H1 (cell line): ENCODE data around the gene MS4A5. TPM values are rescaled to one million over a fixed set of nuclear protein-coding genes. Genes with fewer than 3 reads are reported as not detected.

Source experiments
- CTCF ChIA-PET: fragments of 300-600 bp; sonication (Branson Sonifier 250); formaldehyde crosslinking; loops from one replicate; lab custom pipeline; 2021; ENCODE audit not compliant: partially characterized antibody; lab: Charles Lee
- POLR2A ChIA-PET: fragments of 300-600 bp; sonication (Branson Sonifier 250); formaldehyde crosslinking; loops from one replicate; lab custom pipeline; 2021; ENCODE audit warnings: inconsistent platforms; ENCODE audit not compliant: partially characterized antibody; lab: Charles Lee
- DNase-seq, 2 experiments: peaks; one replicate each; pipeline versions ENCODE4 v3.0.0 to v3.0.0-alpha.2; 2010 to 2022; ENCODE audit warnings: low spot score in 2 of 2, low read depth in 1 of 2, mixed read lengths in 1 of 2
- FAIRE-seq: peaks from 2 replicates; lab custom pipeline; 2011; peaks lifted over from hg19 to GRCh38; lab: Jason Lieb, UNC
- H2AFZ ChIP-seq: 2 replicates; pipeline ENCODE4 v1.8.1; 2012; ENCODE audit warnings: low read length, inconsistent platforms
- H2AK5ac ChIP-seq: 2 replicates; pipeline ENCODE4 v1.6.1; 2013; ENCODE audit warnings: low read depth, low read length
- H2BK120ac ChIP-seq: replicated peaks from 2 replicates; pipeline ENCODE3; 2013; ENCODE audit warnings: low read depth, low read length, inconsistent platforms
- H2BK12ac ChIP-seq: 2 replicates; pipeline ENCODE4 v1.6.1; 2013; ENCODE audit warnings: low read depth, low read length
- H2BK15ac ChIP-seq: 2 replicates; pipeline ENCODE4 v1.6.1; 2013; ENCODE audit warnings: low read length
- H2BK20ac ChIP-seq: 2 replicates; pipeline ENCODE4 v1.6.1; 2013; ENCODE audit warnings: low read length
- H2BK5ac ChIP-seq: 2 replicates; pipeline ENCODE4 v1.6.1; 2013; ENCODE audit warnings: low read depth, low read length
- H3K14ac ChIP-seq: 2 replicates; pipeline ENCODE4 v1.6.1; 2013; ENCODE audit warnings: inconsistent platforms; ENCODE audit not compliant: insufficient read length
- H3K18ac ChIP-seq: 2 replicates; pipeline ENCODE4 v1.6.1; 2013; ENCODE audit warnings: low read length; ENCODE audit errors: extremely low read depth
- H3K23ac ChIP-seq: 2 replicates; pipeline ENCODE4 v1.6.1; 2013; ENCODE audit warnings: inconsistent platforms; ENCODE audit not compliant: insufficient read length
- H3K23me2 ChIP-seq: 2 replicates; pipeline ENCODE4 v1.6.1; 2013; ENCODE audit warnings: low read depth, low read length
- H3K27ac ChIP-seq: 2 replicates; pipeline ENCODE4 v1.6.1; 2011; ENCODE audit warnings: low read depth, low read length, inconsistent platforms
- H3K27me3 ChIP-seq, 4 experiments: replicated peaks in 1 of 4; 1 replicate in 1 of 4; 2 replicates in 3 of 4; pipeline versions ENCODE4 v1.6.1 to v1.8.1; 2011 to 2013; ENCODE audit warnings: low read length in 3 of 4, mild to moderate bottlenecking in 3 of 4, inconsistent platforms in 2 of 4, mixed read lengths in 2 of 4, moderate library complexity in 1 of 4; ENCODE audit not compliant: control insufficient read depth in 3 of 4, insufficient read depth in 3 of 4; ENCODE audit errors: extremely low read depth in 1 of 4
- H3K36me3 ChIP-seq, 4 experiments: 2 replicates each; pipeline versions ENCODE4 v1.6.1 to v1.8.1; 2011 to 2013; ENCODE audit warnings: mild to moderate bottlenecking in 4 of 4, low read length in 3 of 4, moderate library complexity in 2 of 4, control low read depth in 1 of 4, inconsistent platforms in 1 of 4; ENCODE audit not compliant: insufficient read depth in 4 of 4, control insufficient read depth in 2 of 4
- H3K4ac ChIP-seq: replicated peaks from 2 replicates; pipeline ENCODE3; 2013; ENCODE audit warnings: low read length, low read depth, mixed read lengths, inconsistent platforms; ENCODE audit not compliant: insufficient read length
- H3K4me1 ChIP-seq, 4 experiments: replicated peaks in 1 of 4; 1 replicate in 1 of 4; 2 replicates in 3 of 4; pipeline versions ENCODE4 v1.6.1 to v1.8.1; 2011 to 2013; ENCODE audit warnings: low read length in 3 of 4, inconsistent platforms in 2 of 4, mixed read lengths in 1 of 4; ENCODE audit not compliant: insufficient read depth in 4 of 4, control insufficient read depth in 3 of 4
- H3K4me2 ChIP-seq, 2 experiments: 2 replicates each; pipeline versions ENCODE4 v1.6.1 to v1.8.1; 2011 to 2013; ENCODE audit warnings: low read depth in 2 of 2, low read length in 2 of 2, control low read depth in 1 of 2, inconsistent platforms in 1 of 2, mild to moderate bottlenecking in 1 of 2; ENCODE audit not compliant: insufficient read depth in 1 of 2
- H3K4me3 ChIP-seq, 4 experiments: fragments of 200-600, 300-600 bp in 1 of 4; sonication (generic), shearing (Covaris generic), sonication (Bioruptor Twin) in 1 of 4; 2 replicates each; pipeline versions ENCODE4 v1.5.1 to v1.8.1; 2011 to 2016; ENCODE audit warnings: low read length in 4 of 4, low read depth in 3 of 4, control low read depth in 2 of 4, inconsistent platforms in 2 of 4, mild to moderate bottlenecking in 2 of 4, mixed read lengths in 1 of 4, moderate library complexity in 1 of 4; ENCODE audit not compliant: insufficient read depth in 2 of 4; ENCODE audit errors: extremely low read depth in 1 of 4
- H3K56ac ChIP-seq: replicated peaks from 2 replicates; pipeline ENCODE3; 2013; ENCODE audit warnings: low read depth, mild to moderate bottlenecking, mixed read lengths, low read length, inconsistent platforms; ENCODE audit not compliant: insufficient read length
- H3K79me1 ChIP-seq: 2 replicates; pipeline ENCODE4 v1.6.1; 2013; ENCODE audit warnings: low read depth, low read length, control low read depth
- H3K79me2 ChIP-seq, 2 experiments: 2 replicates each; pipeline versions ENCODE4 v1.6.1 to v1.8.1; 2012 to 2013; ENCODE audit warnings: low read length in 2 of 2, mild to moderate bottlenecking in 2 of 2, inconsistent platforms in 1 of 2; ENCODE audit not compliant: insufficient read depth in 2 of 2, control insufficient read depth in 1 of 2
- H3K9ac ChIP-seq, 4 experiments: replicated peaks in 1 of 4; 1 replicate in 1 of 4; 2 replicates in 3 of 4; pipeline versions ENCODE4 v1.6.1 to v1.8.1; 2011 to 2013; ENCODE audit warnings: low read depth in 3 of 4, low read length in 3 of 4, control low read depth in 2 of 4, mild to moderate bottlenecking in 2 of 4, moderate library complexity in 2 of 4, inconsistent platforms in 1 of 4; ENCODE audit errors: extremely low read depth in 1 of 4
- H3K9me3 ChIP-seq, 2 experiments: 2 replicates each; pipeline versions ENCODE4 v1.6.1 to v1.8.1; 2012 to 2013; ENCODE audit warnings: mild to moderate bottlenecking in 2 of 2, moderate library complexity in 2 of 2, control low read depth in 1 of 2, inconsistent platforms in 1 of 2, low read depth in 1 of 2, low read length in 1 of 2, mixed read lengths in 1 of 2; ENCODE audit not compliant: insufficient read depth in 2 of 2
- H4K20me1 ChIP-seq, 2 experiments: replicated peaks in 1 of 2; 2 replicates each; pipeline versions ENCODE3 to v1.8.1; 2011 to 2013; ENCODE audit warnings: inconsistent platforms in 2 of 2, low read length in 2 of 2, mild to moderate bottlenecking in 1 of 2; ENCODE audit not compliant: insufficient read depth in 2 of 2, control insufficient read depth in 1 of 2
- H4K5ac ChIP-seq: 2 replicates; pipeline ENCODE4 v1.6.1; 2013; ENCODE audit warnings: low read length, low read depth, mixed read lengths, inconsistent platforms; ENCODE audit not compliant: insufficient read length
- H4K8ac ChIP-seq: 2 replicates; pipeline ENCODE4 v1.8.0; 2013; ENCODE audit warnings: mild to moderate bottlenecking, moderate library complexity, low read length, inconsistent platforms; ENCODE audit not compliant: insufficient read depth; ENCODE audit errors: extremely low read depth
- H4K91ac ChIP-seq: replicated peaks from 2 replicates; pipeline ENCODE3; 2013; ENCODE audit warnings: low read length, mixed read lengths, inconsistent platforms; ENCODE audit not compliant: insufficient read length
- BRCA1 ChIP-seq: IDR thresholded peaks from 2 replicates; pipeline ENCODE4 v1.6.1; 2012; ENCODE audit warnings: low read depth, low read length, improper control_type of control experiment
- CHD1 ChIP-seq: IDR thresholded peaks from 2 replicates; pipeline ENCODE4 v1.6.1; 2012; ENCODE audit warnings: low read depth, low read length, improper control_type of control experiment
- FOSL1 ChIP-seq: IDR thresholded peaks from 2 replicates; pipeline ENCODE4 v1.6.1; 2011; ENCODE audit warnings: mild to moderate bottlenecking, low read depth, low read length, moderate library complexity; ENCODE audit not compliant: insufficient read depth
- GABPA ChIP-seq: IDR thresholded peaks from 2 replicates; pipeline ENCODE4 v1.6.1; 2011; ENCODE audit warnings: mild to moderate bottlenecking, low read length, moderate library complexity, borderline replicate concordance; ENCODE audit not compliant: insufficient read depth
- JUND ChIP-seq: IDR thresholded peaks from 2 replicates; pipeline ENCODE4 v1.6.1; 2011; ENCODE audit warnings: mild to moderate bottlenecking, improper control_type of control experiment, low read length
- NANOG ChIP-seq: IDR thresholded peaks from 2 replicates; pipeline ENCODE4 v1.6.1; 2011; ENCODE audit warnings: low read length, low read depth, mild to moderate bottlenecking, inconsistent platforms; ENCODE audit not compliant: insufficient read depth, poor library complexity, severe bottlenecking
- RBBP5 ChIP-seq: IDR thresholded peaks from 2 replicates; pipeline ENCODE4 v1.7.1; 2012; ENCODE audit warnings: low read depth, mild to moderate bottlenecking, inconsistent platforms, low read length, moderate library complexity, borderline replicate concordance
- SAP30 ChIP-seq: fragments of 300-600 bp; sonication (generic); IDR thresholded peaks from 2 replicates; pipeline ENCODE4 v1.7.1; 2012; ENCODE audit warnings: low read length, moderate library complexity, mild to moderate bottlenecking, inconsistent platforms; ENCODE audit not compliant: insufficient read depth, insufficient replicate concordance
- SP2 ChIP-seq: IDR thresholded peaks from 2 replicates; pipeline ENCODE4 v1.6.1; 2012; ENCODE audit warnings: mild to moderate bottlenecking, low read length, inconsistent platforms
- TAF7 ChIP-seq: optimal IDR thresholded peaks from 2 replicates; pipeline ENCODE3; 2011; ENCODE audit warnings: low read depth, mild to moderate bottlenecking, inconsistent platforms, low read length, moderate library complexity, borderline replicate concordance
- YY1 ChIP-seq: IDR thresholded peaks from 2 replicates; pipeline ENCODE4 v1.6.1; 2011; ENCODE audit warnings: low read depth, mild to moderate bottlenecking, low read length
- WGBS, 2 experiments: shearing (Covaris generic) in 1 of 2; methylation state at CpG; one replicate each; pipeline versions ENCODE4 v1.1.6 to v1.1.7; 2013 to 2015; ENCODE audit warnings: low lambda C conversion rate in 2 of 2, mixed read lengths in 2 of 2, inconsistent platforms in 1 of 2, low coverage in 1 of 2, missing lambda C conversion rate in 1 of 2; ENCODE audit not compliant: insufficient replicate concordance in 2 of 2, insufficient coverage in 1 of 2, insufficient read length in 1 of 2; ENCODE audit errors: extremely low coverage in 1 of 2, missing lambda C conversion rate in 1 of 2; 5-methylcytosine and 5-hydroxymethylcytosine counted together
- polyA plus RNA-seq, 7 experiments: library from polyadenylated mRNA; depleted of rRNA in 3 of 7; stranded (reverse) in 5 of 7; unstranded in 2 of 7; fragments of >200 nt in 5 of 7; fragments of 200-250 nt in 2 of 7; gene quantifications; 1 replicate in 5 of 7; 2 replicates in 1 of 7; 4 replicates in 1 of 7; pipeline versions ENCODE4 v1.2.1 to v1.2.3, GENCODE V29; 2011 to 2013; ENCODE audit warnings: missing spikeins in 2 of 7, mixed read lengths in 2 of 7
- total RNA-seq: library from RNA; stranded (reverse); fragmentation: NEBNext Ultra II Directional; extraction: Animal tissue kit (Norgen Biotek cat#: 25700); gene quantifications from 2 replicates; pipeline ENCODE4 v1.2.1, GENCODE V29; 2021
- TF ChIP-seq, protein P1 (sequence below), 3 experiments: IDR thresholded peaks; 1 replicate in 2 of 3; 2 replicates in 1 of 3; pipeline versions ENCODE4 v1.5.1 to v1.6.1; 2011; ENCODE audit warnings: low read length in 3 of 3, mild to moderate bottlenecking in 3 of 3, inconsistent platforms in 2 of 3, low read depth in 1 of 3, moderate library complexity in 1 of 3; ENCODE audit not compliant: insufficient read depth in 1 of 3; ENCODE audit errors: control extremely low read depth in 1 of 3

MS4A5 gene
- total and polyA plus RNA-seq, 2 of the 8 experiments (the other 6 are each of a cell fraction or from before 2014, with no cell fraction given), result not detected

DNA sequence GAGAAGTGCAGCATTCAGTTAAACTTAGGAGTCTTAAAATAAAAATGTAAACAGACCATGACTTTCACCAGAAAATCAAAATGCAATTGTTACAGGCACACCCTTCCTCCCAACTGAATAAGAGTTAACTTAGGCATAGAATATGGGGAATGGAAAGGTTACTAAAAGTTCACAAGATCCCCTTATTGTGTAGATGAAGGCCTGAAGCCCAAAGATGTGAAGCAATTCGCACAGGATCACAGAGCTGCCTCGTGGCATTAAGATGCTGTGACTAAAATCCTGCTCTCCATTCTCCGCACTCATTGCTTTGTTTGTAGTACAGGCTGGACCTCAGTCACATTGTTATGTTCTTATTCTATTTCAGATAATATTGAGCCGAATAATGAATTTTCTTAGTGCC lies 4.0 kb downstream of the MS4A5 start:
- H3K9me3 ChIP-seq, result peaks cover 0 to 5% of the 10 kb centered on the region in 2 experiments; a peak in 1 of 4 replicates
- H2AFZ ChIP-seq, result no peak overlapping the region
- H2AK5ac ChIP-seq, result no peak overlapping the region
- no peaks in the 10 kb centered on the region for H3K27me3 ChIP-seq
- WGBS, 2 experiments, result 89% methylated on average over 4 of the region's 4 CpGs; no CpG with 5 or more reads in 1 of the 2 experiments
- H3K18ac ChIP-seq, result no peak overlapping the region
- no peak overlapping the region for H4K91ac ChIP-seq
- H4K8ac ChIP-seq, result no peak overlapping the region
- no peak overlapping the region for H3K27ac ChIP-seq
- no peak overlapping the region for H4K5ac ChIP-seq
- DNase-seq (no peak), FAIRE-seq (no peak)
- H2BK5ac ChIP-seq, result no peak overlapping the region
- H3K36me3 ChIP-seq, result no peaks in the 10 kb centered on the region
- H3K4me1 ChIP-seq, result peaks cover 0 to 2% (median 0%) of the 10 kb centered on the region in 4 experiments; a peak in 1 of 7 replicates
- no peak overlapping the region for H3K23ac ChIP-seq
- H3K4me3 ChIP-seq, result no peak overlapping the region
- no peak overlapping the region for H2BK15ac ChIP-seq
- no peaks in the 10 kb centered on the region for H3K23me2 ChIP-seq
- no peak overlapping the region for H2BK120ac ChIP-seq
- H3K79me2 ChIP-seq, result no peaks in the 10 kb centered on the region
- POLR2A ChIA-PET, result no interaction called here
- no peak overlapping the region for H3K56ac ChIP-seq
- no peak overlapping the region for H2BK12ac ChIP-seq
- CTCF ChIA-PET, result interaction anchor here (0.7 kb wide), 1 partner anchor 89 kb away, joined by 3 read pairs; no protein-coding TSS in a partner anchor
- no peaks in the 10 kb centered on the region for H3K79me1 ChIP-seq
- H3K4me2 ChIP-seq, result no peak overlapping the region
- no peak overlapping the region for H2BK20ac ChIP-seq
- no peak overlapping the region for H3K9ac ChIP-seq
- H4K20me1 ChIP-seq, result no peaks in the 10 kb centered on the region
- no peak overlapping the region for H3K14ac ChIP-seq
- H3K4ac ChIP-seq, result no peak overlapping the region
- TF ChIP-seq, protein P1, sequence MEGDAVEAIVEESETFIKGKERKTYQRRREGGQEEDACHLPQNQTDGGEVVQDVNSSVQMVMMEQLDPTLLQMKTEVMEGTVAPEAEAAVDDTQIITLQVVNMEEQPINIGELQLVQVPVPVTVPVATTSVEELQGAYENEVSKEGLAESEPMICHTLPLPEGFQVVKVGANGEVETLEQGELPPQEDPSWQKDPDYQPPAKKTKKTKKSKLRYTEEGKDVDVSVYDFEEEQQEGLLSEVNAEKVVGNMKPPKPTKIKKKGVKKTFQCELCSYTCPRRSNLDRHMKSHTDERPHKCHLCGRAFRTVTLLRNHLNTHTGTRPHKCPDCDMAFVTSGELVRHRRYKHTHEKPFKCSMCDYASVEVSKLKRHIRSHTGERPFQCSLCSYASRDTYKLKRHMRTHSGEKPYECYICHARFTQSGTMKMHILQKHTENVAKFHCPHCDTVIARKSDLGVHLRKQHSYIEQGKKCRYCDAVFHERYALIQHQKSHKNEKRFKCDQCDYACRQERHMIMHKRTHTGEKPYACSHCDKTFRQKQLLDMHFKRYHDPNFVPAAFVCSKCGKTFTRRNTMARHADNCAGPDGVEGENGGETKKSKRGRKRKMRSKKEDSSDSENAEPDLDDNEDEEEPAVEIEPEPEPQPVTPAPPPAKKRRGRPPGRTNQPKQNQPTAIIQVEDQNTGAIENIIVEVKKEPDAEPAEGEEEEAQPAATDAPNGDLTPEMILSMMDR (IDR thresholded peaks at IDR 0.05; ENCODE audit: control extremely low read depth in 1 of 3, insufficient read depth in 1 of 3, low read depth in 1 of 3, low read length in 3 of 3), result no peak
- TF ChIP-seq CHD1 (no peak), JUND (no peak), YY1 (no peak), SP2 (no peak), BRCA1 (no peak), FOSL1 (no peak), RBBP5 (no peak), SAP30 (no peak), TAF7 (no peak), NANOG (no peak), GABPA (no peak)
